ENCODE data around the gene TJP3. TPM values are rescaled to one million over a fixed set of nuclear protein-coding genes. Genes with fewer than 3 reads are reported as not detected.
"Not testable (repeated sequence)": the region's sequence is repeated elsewhere in the genome, so short reads cannot be mapped to it uniquely, and the experiment has no call there.

Gene TJP3
- total RNA-seq, 1 donor from 2014 or later = 141 TPM

- DNase-seq (ENCODE audit: low spot score) = no peak
These were observed 37.3 kb downstream of the TJP3 start for GRCh38 chr19:3745363-3746045.

- DNase-seq (ENCODE audit: low spot score) = no peak
These were observed 38.3 kb downstream of the TJP3 start for GRCh38 chr19:3746371-3747056.

- no peak for DNase-seq (ENCODE audit: low spot score)
These were observed 40.8 kb downstream of the TJP3 start for GRCh38 chr19:3748965-3749364.

- no peak for DNase-seq (ENCODE audit: low spot score)
These were observed 42.0 kb downstream of the TJP3 start for GRCh38 chr19:3750211-3750610.

- no peak for DNase-seq (ENCODE audit: low spot score)
These were observed 43.1 kb downstream of the TJP3 start for GRCh38 chr19:3751236-3751635.

- DNase-seq (ENCODE audit: low spot score) = no peak
These were observed 44.3 kb downstream of the TJP3 start for GRCh38 chr19:3752492-3752891.

GRCh38 chr19:3753631-3754410, 45.6 kb downstream of the TJP3 start:
- DNase-seq (ENCODE audit: low spot score) = no peak

GRCh38 chr19:3757705-3758104, 49.5 kb downstream of the TJP3 start:
- DNase-seq (ENCODE audit: low spot score) = not testable (repeated sequence)

- not testable (repeated sequence) for DNase-seq (ENCODE audit: low spot score)
These were observed 50.1 kb downstream of the TJP3 start for GRCh38 chr19:3758297-3758696.

GRCh38 chr19:3759482-3760254, 51.5 kb downstream of the TJP3 start:
- DNase-seq (ENCODE audit: low spot score) = no peak

- no peak for DNase-seq (ENCODE audit: low spot score)
These were observed 52.7 kb downstream of the TJP3 start for GRCh38 chr19:3760871-3761361.

GRCh38 chr19:3761382-3762129, 53.4 kb downstream of the TJP3 start, which contains the start of gene APBA3:
Gene APBA3, minus strand, starts transcription at chr19:3761692. Its CDS starts 1,428 bp downstream, at chr19:3760264.
- DNase-seq (ENCODE audit: low spot score) = peak; percentile 92

- DNase-seq (ENCODE audit: low spot score) = no peak
These were observed 53.9 kb downstream of the TJP3 start for GRCh38 chr19:3762130-3762473.

GRCh38 chr19:3762501-3763459, 54.6 kb downstream of the TJP3 start, which contains the start of gene MRPL54:
Gene MRPL54, plus strand, starts transcription at chr19:3762682. Its CDS starts 19 bp downstream, at chr19:3762701.
- DNase-seq (ENCODE audit: low spot score) = peak; percentile 100

GRCh38 chr19:3765121-3765520, 56.9 kb downstream of the TJP3 start:
- no peak for DNase-seq (ENCODE audit: low spot score)

- DNase-seq (ENCODE audit: low spot score) = not testable (repeated sequence)
These were observed 57.6 kb downstream of the TJP3 start for GRCh38 chr19:3765757-3766156.

GRCh38 chr19:3766520-3766919, 58.3 kb downstream of the TJP3 start:
- no peak for DNase-seq (ENCODE audit: low spot score)

GRCh38 chr19:3767050-3767449, 58.9 kb downstream of the TJP3 start:
- no peak for DNase-seq (ENCODE audit: low spot score)

- DNase-seq (ENCODE audit: low spot score) = no peak
These were observed 60.0 kb downstream of the TJP3 start for GRCh38 chr19:3768015-3768747.

Data from mucosa of gallbladder (tissue), 1 donor.